GM10266 (cell line): ENCODE data around the gene PLXDC1.

Experiments
- DNase-seq: peaks from one replicate; pipeline ENCODE4 v3.0.0; 2012; ENCODE audit errors: extremely low spot score
- TF ChIP-seq, protein P1 (sequence below): IDR thresholded peaks from 2 replicates; pipeline ENCODE4 v1.5.1; 2012; ENCODE audit warnings: mild to moderate bottlenecking, low read depth; ENCODE audit not compliant: control insufficient read depth, insufficient read depth; ENCODE audit errors: missing control alignments

PLXDC1 gene

DNA sequence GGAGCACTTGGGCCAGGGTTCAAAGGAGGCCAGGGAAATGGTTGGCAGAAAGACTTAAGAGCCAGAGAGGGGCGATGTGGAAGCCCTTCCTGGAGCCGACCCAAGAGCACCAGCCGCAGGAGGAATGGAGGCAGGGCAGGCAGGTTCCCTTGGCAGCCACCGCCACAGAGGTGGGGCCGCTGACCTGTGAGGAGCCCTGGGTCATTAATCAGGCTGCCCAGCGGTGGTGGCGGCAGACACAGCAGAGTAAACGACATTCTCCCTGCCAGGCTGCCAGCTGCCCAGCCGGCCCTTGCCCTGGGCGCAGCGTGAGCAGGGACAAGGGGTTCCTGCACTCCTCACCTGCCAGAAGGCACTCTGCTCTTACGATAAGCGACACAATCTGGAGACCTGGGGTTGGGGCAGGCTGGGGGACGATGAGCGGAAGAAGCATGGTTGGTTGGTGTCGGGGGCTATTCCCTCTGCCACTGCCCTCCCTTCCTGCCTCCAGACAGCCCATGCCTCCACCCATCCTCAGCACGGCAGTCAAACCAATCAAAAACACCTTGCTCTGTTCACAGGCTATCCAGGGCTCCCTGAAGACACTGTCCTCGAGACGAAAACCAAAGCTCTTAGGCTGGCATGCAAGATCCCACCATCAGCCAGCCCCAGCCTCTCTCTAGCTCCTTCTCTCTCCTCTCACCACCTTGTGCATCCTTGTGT, 40.9 kb downstream of the PLXDC1 start:
- no peak for DNase-seq

DNA sequence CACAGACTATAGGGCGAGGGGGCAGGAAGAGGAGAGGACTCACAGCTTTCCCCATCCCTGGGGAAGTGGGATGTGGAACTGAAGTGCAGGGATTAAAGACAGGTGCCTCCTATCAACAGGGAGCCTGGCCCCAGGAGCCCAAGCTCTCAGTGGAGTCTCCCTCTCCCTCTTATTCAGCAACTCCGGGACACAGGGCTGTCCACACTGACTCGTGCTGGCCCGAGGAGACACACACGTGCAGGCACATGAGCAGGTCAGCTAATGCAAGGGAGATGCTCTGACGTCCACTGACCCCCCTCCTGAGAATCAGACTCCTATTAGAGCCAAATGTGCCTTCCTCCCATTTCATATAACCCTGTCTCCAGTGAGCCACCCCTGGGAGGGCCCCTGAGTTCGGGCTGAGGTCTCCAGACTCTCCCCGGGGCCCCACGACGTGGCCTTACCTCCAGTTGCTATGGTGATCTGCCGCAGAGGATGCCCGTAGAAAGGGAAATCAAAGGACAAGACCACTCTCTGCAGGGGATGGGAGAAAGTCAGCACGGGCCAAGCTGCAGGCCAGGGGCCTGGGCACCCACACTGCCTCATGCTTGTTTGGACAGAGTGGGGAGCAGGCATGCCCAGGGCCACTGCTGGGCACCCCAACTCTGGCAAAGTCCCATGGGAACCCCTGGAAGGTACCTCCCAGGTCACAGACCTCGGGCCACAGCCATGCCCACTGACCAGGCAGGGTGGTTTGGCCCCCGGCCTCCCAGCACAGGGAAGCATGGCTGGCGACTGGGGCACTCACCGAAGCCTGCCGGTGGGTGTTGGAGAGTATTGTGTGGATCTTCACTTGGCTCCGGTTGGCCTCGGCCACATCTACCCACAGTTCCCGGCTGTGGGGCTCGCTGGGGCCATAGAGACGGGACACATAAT, 42.7 kb downstream of the PLXDC1 start:
- TF ChIP-seq, protein P1, sequence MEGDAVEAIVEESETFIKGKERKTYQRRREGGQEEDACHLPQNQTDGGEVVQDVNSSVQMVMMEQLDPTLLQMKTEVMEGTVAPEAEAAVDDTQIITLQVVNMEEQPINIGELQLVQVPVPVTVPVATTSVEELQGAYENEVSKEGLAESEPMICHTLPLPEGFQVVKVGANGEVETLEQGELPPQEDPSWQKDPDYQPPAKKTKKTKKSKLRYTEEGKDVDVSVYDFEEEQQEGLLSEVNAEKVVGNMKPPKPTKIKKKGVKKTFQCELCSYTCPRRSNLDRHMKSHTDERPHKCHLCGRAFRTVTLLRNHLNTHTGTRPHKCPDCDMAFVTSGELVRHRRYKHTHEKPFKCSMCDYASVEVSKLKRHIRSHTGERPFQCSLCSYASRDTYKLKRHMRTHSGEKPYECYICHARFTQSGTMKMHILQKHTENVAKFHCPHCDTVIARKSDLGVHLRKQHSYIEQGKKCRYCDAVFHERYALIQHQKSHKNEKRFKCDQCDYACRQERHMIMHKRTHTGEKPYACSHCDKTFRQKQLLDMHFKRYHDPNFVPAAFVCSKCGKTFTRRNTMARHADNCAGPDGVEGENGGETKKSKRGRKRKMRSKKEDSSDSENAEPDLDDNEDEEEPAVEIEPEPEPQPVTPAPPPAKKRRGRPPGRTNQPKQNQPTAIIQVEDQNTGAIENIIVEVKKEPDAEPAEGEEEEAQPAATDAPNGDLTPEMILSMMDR: no peak
- DNase-seq: no peak

More for the DNA sequence above, 40.9 kb downstream of the PLXDC1 start:
- TF ChIP-seq, protein P1: no peak

DNA sequence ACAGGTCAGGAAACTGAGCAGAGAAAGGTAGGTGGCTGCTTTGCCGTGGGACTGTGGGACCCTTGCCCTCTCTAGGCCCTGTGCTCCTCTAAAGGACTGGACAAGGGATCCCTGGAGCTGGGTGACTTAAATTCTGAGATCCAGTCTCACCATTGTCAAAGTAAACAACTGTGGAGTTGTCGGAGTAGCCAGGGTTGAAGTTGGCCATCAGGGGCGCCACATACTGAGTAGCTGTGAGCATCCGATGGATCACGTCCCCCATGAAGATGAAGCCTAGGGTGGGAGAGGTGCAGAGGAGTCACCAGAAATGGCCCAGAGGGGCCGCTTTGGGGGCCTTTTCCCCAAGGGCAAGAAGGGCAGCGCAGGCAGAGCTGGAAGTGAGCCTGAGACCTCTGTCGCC, 43.5 kb downstream of the PLXDC1 start:
- DNase-seq: no peak
- TF ChIP-seq, protein P1: no peak

DNA sequence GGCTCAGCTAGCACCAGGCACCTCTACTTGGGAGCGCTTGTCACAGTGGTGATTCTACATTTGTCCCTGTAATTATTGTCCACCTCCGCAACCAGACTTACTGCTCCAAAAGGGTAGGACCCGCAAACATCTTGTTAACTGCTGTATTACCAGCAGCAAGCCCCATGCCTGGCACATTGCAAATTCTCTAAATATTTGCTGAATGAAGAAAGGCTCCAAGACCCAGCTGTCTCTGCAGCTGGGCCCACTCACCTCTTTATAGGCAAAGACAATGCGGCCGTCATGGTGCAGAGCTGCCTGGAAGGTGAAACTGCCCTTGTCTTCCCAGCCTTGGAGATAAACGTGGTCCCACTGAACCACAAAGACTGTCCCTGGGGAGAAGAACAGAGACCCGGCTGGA, 44.3 kb downstream of the PLXDC1 start:
- DNase-seq: no peak
- TF ChIP-seq, protein P1: no peak

DNA sequence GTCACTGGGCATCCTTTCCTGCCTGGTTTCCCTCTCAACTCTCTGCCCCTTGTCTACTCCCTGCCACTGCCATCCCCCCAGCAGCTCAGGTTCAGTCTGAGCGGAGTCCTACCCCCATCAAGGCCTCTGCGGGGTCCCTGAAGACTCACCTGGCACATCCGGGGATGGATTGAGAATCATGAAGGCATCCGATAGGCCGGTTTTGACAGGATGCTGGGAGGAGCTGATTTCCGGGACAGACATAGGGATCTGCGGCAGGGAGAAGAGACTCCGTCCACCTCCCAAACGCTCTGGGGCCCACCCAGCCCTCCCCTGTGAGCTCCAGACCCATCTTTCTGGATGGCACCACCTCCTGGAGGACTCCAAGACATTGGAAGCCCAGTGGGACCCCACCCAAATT, 45.7 kb downstream of the PLXDC1 start:
- TF ChIP-seq, protein P1: no peak

DNA sequence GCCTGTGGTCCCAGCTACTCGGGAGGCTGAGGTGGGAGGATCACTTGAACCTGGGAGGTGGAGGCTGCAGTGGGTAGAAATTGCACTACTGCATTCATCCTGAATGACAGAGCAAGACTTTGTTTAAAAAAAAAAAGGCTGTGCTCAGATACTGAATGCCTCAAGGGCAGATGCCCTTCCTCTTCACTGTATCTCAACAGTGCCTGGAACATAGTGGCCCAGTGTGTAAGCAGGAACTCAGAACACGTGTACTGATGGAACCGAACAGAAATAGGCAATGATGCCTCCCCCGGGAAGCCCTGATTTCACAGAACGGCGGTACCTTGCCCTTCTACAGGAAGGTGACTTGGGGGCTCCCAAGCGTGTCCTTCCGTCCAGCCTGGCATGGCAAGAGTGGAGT, 46.8 kb downstream of the PLXDC1 start:
- DNase-seq: no peak
- TF ChIP-seq, protein P1: no peak

More for the DNA sequence above, 45.7 kb downstream of the PLXDC1 start:
- DNase-seq: no peak

DNA sequence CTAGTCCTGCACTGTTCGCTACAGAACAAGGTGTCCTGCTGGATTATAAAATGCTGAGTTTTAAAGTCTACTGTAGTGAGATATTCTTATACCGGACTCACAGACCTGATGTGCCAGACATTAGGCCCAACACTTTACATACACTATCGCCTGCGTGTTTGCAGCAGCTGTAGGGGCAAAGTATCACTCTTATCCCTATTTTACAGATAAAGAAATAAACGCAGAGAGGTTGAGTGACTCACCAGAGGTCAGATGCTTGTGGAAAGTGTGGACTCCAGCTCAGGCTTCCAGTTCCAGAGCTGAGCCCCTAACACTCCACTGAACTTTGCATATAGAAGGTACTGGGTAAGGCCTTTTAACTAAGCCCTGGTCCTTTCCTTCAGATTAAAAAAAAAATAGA, 47.4 kb downstream of the PLXDC1 start:
- no peak for DNase-seq
- TF ChIP-seq, protein P1: no peak
